ENCODE data around the gene ZNF764.

DNA sequence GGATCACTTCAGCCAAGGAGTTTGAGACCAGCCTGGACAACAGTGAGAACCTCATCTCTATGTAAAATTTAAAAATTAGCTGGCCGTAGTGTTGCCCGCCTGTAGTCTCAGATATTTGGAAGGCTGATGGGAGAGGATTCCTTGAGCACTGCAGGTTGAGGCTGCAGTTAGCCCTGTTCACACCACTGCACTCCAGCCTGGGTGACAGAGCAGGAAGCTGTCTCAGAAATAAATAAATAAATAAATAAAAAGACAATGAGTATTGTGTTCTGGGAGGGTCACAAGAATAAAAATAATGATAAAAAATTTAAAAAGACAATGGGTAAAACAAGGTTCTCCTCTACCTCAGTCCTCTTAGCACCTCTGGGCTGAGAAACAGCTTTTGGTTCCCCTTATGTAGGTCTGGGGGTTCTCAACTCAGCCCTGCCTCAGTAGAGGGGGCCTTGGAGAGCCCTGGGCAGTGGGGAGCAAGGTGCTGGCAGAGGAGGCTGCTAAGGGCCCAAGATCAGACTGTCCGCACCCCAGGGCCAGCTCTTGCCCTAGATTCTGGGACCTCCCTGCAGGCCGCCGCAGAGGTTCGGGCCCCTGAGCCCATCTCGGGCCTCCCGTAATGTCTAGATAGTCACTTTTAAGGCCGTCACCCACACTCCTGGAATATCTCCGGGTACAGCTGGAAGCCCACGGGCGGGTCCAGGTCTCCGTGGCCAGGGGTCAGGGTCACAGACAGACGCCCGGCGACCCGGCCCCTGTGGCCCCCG, 3.4 kb downstream of the ZNF764 start:
- TF ChIP-seq HNF4A (conservative IDR thresholded peaks at IDR 0.05) = no peak
- TF ChIP-seq REST (IDR thresholded peaks at IDR 0.05) = no peak
- TF ChIP-seq CTCF (IDR thresholded peaks at IDR 0.05; ENCODE audit: low read depth, low read length, missing input control) = no peak
- TF ChIP-seq EGR1 (IDR thresholded peaks at IDR 0.05; ENCODE audit: low read depth in 2 of 2) = no peak
- TF ChIP-seq RAD21 (IDR thresholded peaks at IDR 0.05) = no peak
- TF ChIP-seq, protein P1, sequence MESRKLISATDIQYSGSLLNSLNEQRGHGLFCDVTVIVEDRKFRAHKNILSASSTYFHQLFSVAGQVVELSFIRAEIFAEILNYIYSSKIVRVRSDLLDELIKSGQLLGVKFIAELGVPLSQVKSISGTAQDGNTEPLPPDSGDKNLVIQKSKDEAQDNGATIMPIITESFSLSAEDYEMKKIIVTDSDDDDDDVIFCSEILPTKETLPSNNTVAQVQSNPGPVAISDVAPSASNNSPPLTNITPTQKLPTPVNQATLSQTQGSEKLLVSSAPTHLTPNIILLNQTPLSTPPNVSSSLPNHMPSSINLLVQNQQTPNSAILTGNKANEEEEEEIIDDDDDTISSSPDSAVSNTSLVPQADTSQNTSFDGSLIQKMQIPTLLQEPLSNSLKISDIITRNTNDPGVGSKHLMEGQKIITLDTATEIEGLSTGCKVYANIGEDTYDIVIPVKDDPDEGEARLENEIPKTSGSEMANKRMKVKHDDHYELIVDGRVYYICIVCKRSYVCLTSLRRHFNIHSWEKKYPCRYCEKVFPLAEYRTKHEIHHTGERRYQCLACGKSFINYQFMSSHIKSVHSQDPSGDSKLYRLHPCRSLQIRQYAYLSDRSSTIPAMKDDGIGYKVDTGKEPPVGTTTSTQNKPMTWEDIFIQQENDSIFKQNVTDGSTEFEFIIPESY (IDR thresholded peaks at IDR 0.05) = no peak
- no peak for TF ChIP-seq GABPA (IDR thresholded peaks at IDR 0.05 in 1 of 2, conservative IDR thresholded peaks at IDR 0.05 in 1 of 2)
- TF ChIP-seq YY1 (IDR thresholded peaks at IDR 0.05) = no peak
- TF ChIP-seq MAX (IDR thresholded peaks at IDR 0.05) = no peak
- TF ChIP-seq ATF3 (IDR thresholded peaks at IDR 0.05) = no peak
- TF ChIP-seq TAF1 (conservative IDR thresholded peaks at IDR 0.05) = no peak
- TF ChIP-seq FOXA2 (IDR thresholded peaks at IDR 0.05) = no peak
- TF ChIP-seq RXRA (IDR thresholded peaks at IDR 0.05) = no peak
